RPMI7951 (cell line): Measurements from ENCODE around the gene MARCHF5. TPM values are rescaled to one million over a fixed set of nuclear protein-coding genes. Genes with fewer than 3 reads are reported as not detected.
A peak's percentile ranks its signal among the peaks of the same experiment; 100 is the strongest.

ENCODE experiments used
- DNase-seq: peaks from one replicate; pipeline ENCODE4 v3.0.0-alpha.2; 2012; ENCODE audit warnings: low read depth
- total RNA-seq: library from RNA; depleted of rRNA; stranded (reverse); fragments of >200 nt; shearing (Covaris generic); gene quantifications from 2 replicates; pipeline ENCODE4 v1.2.3, GENCODE V29; 2014; rRNA removed

MARCHF5 gene, protein sequence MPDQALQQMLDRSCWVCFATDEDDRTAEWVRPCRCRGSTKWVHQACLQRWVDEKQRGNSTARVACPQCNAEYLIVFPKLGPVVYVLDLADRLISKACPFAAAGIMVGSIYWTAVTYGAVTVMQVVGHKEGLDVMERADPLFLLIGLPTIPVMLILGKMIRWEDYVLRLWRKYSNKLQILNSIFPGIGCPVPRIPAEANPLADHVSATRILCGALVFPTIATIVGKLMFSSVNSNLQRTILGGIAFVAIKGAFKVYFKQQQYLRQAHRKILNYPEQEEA
- 5.6 and 12.3 TPM in 2 replicates for total RNA-seq

DNA sequence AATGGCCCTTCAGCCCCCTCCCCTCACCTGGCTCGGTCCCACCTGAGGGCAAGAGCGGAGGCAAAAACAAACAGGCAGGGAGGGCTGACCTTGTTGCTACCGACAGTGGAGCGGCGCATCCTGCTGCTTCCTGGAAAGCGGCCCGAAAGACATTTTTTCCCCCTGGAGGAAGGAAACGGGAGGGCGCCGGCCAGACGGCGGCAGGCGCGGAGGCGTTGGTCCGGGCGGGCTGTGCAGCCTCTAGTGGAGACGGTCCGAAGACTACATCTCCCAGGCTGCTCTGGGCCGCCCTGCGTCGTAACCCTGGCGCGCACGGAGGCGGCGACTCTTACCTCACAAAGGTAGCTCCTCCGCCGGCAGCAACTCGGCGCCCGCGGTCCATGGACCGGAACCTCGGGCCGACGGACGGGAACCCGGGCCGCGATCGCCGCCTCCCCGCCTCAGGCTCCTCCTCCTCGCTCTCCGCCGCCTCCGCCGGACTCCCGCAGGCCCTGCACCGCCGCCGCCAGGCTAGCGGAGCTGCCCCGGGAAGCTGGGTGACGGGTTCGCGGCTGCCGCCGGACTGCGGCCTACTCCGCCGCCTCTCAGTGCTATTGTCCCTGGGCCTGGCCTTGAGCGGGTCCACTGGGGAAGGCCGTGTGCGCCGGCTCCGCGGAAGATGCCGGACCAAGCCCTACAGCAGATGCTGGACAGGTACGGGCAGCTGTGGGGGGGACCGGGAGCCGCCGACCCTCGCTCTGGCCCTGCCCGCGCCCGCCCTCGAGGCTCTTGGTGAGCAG is at the start of gene MARCHF5, which contains the start of gene CPEB3:
Gene MARCHF5 (plus strand): TSS at position 331 of the 779 bp plus-strand sequence. CDS start 328 bp downstream, at position 659.
Gene CPEB3 (minus strand): TSS at position 242 of the 779 bp plus-strand sequence. CDS start 50,728 bp downstream, outside the sequence.
- peak; percentile 91 for DNase-seq

DNA sequence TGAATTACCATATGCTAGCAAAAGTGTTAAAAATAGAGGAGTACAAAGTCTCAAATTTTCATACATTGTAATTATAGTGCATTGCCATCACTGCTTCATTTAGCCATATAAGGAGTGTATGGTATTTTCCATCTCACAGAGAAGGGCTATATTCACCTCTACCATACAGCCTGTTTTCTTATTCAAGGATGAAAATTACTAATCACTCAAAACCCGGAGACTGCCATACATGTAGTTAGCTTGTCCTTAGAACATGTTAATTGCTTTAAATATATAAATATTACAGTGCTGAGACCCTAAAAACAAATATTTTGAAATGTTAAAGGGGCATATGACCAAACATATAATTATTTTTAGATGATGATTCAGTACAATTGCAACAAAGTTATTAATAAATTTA is 49.5 kb upstream of the MARCHF5 start:
- DNase-seq = no peak

DNA sequence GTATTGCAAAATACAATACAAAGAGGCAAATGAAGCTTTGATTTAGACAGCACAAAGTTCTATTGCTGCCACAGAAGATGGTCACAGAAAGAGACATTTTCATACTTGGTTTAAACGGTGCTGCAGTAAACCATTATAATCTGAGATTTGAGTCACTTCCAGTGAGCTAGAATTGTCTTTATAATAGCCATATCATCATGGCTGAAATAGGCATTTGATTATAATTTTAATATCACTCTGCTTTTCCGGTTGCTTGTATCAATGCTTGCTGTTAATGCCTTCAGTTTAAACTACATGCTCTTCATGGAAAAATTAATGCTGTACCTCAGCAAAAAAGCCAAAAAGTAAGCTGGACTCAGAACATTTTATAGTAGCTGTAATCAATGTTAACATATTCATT is 48.6 kb upstream of the MARCHF5 start:
- no peak for DNase-seq

DNA sequence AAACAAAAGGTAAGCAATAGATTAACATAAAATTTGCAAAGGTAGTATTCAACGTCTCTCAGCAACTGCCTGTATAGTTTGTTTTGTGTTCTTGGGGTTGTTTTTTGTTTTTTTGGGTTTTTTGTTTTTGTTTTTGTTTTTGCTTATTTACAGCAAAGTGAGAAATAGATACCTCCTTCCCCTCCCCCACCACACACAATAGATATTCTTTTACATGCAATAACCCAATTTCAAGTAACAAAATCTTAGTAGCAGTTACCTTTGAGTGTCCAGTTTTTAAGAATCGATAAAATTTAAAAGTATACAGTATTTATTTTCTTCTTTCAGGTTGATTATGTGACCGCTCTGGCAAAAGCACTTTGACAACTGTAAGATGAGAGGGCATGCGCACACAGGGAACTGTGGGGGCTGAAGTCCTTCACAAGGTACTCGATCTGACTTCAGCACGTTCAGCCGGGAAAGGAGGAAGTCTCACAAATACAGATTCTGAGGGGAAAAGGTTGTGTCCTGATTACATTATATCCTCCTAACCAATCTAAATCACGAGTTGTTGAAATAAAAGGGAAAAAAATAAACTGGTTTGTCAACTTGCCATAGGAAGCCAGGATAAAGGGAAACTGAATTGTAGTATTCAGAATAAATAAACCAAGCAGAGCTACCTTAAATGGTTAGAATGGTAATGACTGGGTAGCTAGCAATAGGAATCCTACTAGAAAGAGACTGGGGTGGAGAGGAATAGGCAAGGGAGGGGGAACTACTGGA is 47.9 kb upstream of the MARCHF5 start:
- DNase-seq = peak; percentile 47

DNA sequence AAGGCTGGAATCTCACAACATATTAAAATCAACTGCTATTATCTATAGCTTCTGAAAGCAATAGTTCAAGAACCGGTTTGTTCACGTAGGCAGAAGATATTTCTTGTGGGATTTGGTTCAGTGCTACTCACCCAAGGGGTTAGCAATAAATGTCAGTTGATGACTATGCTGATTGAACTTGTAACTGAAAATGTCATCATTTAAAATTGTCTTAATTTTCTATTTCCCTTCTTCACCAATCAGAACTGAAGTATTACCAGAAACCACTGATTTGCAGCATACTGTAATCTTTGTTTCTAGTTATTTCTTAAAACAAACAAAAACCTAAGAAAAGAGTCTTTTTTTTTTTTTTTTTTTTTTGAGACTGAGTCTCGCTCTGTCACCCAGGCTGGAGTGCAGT is 46.2 kb upstream of the MARCHF5 start:
- no peak for DNase-seq

DNA sequence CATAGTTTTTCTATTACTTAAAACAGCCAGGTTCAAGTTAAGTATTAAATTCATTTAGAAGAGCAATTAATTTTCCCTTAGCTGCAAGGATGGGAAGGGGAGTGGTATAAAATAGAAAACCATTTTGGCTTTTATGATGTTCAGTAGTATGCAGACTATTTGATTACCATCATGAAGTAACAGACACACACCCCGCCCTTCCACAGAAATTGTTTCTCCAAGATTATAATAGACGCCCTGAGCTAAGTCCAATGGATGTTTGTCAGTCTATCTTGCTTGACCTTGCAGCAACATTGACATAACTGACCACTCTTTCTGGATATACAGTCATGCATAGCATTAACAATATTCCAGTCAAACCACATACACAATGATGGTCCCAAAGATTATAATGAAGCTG is 42.4 kb upstream of the MARCHF5 start:
- no peak for DNase-seq

DNA sequence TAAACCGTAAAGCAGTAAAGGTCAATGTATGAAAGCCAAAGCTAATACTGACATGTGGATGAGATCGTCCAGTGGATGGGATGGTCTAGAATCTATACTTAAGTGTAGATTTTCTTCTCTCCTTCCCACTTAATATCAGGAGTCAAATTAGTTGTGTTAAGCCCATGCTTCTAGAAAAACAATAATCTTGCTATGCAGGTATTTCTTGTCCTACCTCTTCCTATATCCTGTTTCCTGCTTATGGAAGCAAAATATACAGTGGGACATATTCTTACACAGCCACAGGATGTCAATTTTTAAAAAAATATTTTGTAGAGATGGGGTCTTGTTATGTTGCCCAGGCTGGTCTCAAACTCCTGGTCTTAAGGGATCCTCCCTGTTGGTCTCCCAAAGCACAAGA is 27.6 kb upstream of the MARCHF5 start:
- no peak for DNase-seq

DNA sequence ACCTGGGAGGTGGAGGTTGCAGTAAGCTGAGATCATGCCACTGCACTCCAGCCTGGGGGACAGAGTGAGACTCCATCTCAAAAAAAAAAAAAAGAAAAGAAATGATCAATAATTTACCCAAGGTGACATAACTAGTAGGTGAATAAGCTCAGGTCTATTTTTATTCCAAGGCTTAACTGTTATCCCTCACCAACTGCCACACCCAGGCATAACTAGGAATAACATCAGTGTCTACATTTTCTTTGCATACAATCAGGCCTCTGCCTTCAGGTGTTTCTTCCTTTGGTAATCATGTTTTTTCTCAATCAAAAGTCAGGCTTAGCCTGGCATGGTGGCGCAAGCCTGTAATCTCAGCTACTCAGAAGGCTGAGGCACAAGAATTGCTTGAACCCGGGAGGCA is 26.7 kb upstream of the MARCHF5 start:
- DNase-seq = no peak

DNA sequence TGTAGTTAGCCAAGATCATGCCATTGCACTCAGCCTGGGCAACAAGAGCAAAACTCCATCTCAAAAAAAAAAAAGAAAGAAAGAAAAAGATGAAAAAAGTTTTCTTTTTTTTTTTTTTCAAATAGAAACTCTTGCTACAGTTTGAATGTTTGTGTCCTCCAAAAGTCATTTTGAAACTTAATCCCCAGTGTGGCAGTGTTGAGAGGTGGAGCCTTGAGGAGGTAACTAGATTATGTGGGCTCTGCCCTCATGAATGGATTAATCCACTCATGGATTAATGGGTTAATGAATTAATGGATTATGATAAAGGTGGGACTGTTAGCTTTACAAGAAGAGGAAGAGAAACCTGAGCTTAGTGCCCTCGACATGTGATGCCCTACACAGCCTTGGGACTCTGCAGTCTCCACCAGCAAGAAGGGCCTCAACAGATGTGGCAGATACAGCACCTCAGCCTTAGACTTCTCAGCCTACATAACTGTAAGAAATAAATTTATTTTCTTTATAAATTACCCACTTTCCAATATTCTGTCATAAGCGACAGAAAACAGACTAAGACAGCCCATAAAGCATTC is 25.2 kb upstream of the MARCHF5 start:
- no peak for DNase-seq

DNA sequence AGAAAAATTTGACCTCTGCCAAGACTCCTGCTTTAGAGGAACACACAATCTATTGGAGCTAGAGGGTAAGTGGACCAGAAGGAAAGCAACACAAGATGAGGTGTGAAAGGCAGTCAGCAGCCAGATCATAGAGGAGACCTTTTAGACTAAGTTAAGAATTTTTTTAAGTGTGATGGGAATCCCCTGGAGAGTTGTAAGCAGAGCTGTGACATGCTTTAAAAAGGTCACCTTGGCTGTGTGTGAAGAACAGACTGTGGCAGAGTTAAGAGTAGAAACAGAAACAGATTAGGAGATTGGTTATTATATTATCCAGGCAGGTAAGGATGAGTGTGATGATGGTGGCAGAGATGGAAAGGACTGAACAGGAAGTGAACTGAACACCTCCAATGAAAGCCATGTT is 23.6 kb upstream of the MARCHF5 start:
- DNase-seq = no peak

DNA sequence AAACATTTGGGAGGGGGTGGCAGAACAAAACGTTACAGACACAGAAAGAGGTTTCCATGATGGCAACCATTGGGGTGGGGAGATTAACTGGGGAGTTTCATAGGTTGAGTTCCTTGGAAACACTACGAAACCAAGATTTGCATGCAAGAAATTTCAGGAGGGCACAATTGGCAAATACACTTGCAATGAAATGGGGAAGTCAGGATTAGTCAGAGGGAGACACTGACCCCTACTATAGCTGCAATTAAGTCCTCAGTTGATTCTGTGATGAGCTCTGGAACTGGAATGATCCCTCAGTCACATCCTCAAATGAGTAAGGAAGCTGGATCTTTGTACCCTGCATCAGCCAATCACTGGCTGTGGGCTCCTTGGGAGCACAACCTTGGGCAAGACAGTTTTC is 22.2 kb upstream of the MARCHF5 start:
- DNase-seq = no peak

DNA sequence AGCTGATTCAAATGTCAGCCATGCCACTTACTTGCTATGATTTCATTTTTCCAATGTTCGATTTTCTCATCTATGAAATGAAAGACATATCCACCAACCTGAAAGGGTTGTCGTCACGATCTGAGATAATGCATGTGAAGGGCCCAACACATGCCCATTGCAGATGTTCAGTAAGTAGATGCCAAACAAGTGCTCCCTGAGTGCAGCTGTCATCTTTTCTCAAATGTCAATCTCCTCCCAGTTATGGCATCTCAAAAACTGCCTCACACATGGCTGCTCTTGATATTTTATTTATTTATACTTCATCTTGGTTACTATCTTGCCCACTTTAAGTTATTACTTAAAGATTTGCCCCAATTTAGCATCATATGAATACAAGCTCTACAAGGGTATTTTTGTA is 16.9 kb upstream of the MARCHF5 start:
- DNase-seq = no peak

DNA sequence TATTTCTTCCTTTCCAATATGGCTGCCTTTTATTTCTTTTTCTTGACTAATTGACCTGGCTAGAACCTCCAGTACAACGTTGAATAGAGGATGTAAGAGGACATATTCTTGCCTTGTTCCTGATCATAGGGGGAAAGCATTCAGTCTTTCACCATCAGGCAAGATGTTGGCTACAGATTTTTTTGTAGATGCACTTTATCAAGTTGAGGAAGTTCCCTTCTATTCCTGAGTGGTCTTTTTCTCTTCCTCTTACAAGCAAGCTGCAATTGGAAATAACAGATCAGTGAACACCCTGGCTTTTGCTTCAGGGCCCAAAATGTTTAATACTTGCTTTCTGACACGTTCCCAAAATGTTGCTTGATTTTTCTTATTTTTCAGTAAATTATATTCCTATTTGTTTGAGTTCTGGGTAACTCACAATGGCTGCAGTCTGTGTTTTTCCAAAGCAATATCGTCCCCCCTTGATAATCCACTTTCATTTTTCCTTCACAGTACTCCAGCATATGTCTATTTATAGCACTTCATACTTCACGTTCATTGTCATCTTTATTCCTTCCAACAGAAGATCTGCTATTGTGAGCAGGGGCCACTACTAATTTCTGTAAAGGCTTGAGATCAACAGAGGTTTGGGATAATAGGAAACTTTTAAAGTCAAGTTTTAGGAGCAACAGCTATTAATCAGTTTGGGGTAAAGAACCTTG is 11.8 kb upstream of the MARCHF5 start:
- DNase-seq = peak; percentile 15

DNA sequence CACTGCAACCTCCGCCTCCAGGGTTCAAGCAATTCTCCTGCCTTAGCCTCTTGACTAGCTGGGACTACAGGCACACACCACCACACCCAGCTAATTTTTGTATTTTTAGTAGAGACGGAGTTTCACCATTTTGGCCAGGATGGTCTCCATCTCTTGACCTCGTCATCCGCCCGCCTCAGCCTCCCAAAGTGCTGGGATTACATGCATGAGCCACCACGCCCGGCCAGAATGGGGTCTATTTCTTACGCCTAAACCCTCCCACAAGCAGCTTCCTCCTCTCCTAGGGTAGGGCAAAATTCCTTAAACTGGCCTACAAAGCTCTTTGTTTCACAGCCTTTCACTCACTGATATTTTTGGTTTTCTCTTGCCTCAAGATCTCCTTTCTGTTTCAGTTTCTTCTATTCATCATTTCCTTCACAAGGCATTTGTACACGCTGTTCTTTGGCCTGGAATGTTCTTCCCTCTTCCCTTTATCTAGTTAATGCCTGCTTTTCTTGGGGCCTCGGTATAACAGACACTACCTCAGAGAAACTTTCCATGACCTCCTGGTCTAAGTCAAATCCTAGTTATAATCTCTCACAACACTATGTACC is 6.8 kb upstream of the MARCHF5 start:
- DNase-seq = no peak

DNA sequence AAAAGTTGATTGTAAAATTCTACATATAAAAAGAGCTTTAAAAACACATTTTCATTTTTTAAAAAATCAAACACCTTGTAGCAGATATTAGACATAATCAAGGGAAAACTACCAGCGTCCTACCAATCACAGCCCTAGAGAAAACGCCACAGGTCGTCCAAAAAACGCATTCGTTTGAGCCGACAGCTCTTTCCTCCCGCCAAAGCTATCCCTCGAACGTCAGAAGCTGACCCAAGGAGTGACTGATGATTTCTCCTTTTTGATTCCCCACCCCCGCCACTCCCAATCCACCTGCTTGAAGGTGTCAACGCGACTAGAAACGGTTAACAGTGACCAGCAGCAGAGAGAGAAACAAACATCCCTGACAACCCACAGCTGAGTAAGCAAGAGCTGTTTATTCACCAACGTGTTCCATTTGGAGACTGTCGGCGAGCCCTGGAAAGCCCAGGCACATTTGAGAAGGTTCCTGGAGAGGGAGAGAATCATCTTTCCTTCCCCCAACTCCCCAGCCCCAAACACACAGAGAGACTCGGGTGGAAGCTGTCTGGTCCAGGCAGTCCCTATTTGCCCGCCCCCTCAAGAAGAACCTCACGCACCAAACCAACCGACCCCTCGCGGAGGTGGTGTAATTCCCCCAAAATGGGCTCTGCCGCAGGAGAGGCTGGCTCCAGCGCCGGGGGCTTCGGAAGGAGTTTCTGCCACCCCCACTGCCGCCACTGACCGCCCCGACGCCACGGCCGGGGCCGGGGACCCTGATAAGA is 711 bp upstream of the MARCHF5 start:
- DNase-seq = peak; percentile 28

DNA sequence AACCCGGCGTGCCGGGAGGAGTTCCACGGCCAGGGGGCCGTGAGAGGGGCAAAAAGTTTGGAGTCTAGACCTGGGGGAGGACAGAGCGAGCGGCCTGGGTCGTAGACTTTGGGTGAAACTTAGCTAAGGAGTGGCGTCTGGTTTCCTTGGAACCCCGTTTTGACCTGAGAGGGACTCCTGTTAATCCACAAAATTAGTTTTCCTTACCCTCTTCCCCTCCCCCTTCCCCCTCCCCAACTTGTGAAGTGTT is 574 bp downstream of the MARCHF5 start:
- no peak for DNase-seq

DNA sequence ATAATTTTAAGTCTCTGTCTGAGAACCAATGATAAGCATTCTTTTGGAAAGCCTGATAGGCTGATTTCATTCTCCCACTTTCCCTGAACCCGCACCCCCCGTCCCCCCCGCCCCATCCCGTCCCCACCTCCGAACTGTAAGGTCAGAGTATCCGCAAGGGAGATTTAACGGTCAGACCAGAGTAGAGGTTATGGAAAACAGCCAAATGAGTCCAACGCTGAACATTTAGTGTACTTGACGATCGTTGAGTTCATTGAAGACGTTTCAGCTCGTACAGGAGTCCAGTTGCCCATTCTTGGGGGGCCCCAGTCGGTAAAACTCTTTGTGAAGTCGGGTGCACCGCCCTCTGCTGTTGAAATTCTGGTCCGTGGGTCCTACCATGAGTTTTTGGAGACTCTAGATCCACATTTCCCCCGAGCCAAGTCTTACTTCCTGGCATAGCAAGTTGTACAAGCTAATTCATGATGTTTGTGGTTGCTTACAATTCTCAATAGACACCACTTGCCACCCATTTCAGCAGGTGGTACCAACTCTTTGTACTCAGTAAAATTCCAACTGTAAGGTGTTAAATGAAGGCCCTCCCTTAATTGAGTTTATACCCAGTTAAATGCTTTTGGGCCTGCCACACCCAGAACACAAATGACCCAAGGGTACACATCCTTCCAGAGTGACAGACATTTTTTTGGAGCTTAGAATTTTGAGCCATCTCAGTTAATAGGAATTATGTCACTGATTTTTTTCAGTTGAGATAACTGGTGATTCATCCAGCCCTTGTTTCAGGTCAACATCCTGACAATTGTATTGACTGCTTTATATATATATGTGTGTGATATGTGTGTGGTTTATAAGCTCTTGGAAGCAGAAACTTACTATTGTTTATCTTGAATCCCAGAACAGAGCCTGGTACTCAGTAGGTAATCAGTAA is 1.2 kb downstream of the MARCHF5 start:
- DNase-seq = peak; percentile 52

DNA sequence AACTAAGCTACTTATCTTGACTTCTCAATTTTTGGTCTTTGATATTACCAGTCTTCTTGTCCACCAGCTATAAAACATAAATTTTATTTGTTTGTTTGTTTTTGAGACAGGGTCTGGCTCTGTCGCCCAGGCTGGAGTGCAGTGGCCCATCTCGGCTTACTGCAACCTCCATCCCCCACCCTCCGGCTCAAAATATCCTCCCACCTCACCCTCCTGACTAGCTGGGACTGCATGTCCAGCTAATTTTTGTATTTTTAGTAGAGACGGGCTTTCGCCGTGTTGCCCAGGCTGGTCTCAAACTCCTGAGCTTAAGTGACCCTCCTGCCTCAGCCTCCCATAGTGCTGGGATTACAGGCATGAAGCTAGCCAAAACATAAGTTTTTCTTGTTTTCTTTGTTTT is 7.5 kb downstream of the MARCHF5 start:
- no peak for DNase-seq

DNA sequence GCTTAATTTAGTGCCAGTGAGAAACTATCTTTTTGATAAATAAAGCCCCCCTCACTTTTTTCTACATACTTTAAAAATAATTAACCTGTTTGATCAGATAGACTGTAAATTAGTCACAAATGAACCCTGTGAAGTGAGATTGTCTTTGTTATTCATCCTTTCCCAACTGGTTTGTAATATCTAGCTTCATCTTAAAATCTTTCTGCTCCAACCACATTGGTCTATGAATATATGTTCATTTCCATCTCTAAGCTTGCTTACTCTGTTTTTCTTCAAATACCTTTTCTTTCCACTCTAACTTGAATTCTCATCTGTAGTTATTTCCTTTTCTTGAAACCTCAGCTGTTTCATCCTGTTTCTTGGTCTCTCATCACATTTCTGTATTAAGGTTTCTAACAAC is 12.1 kb downstream of the MARCHF5 start:
- DNase-seq = no peak

DNA sequence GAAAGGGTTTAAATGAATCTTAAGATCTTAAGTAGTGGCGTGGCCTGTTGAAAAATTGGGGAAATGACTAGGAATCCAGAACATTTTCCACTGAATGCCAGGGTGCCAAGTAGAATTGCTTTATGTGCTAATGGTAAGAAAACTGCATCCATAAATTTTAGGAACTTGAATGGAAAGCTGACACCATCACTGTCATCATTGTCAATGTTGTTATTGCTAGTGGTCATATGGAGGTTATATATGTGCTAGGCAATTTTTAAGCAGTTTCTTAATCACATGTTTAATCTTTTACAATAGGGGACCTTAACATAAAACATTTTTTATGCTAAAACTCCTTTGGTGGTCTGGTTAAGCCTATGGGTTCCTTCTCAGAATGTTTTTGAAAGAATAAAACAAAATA is 13.1 kb downstream of the MARCHF5 start:
- DNase-seq = no peak
